Activated CD4-positive, alpha-beta memory T cell treated with anti-CD3 and anti-CD28 coated beads for 36 hours (primary cell): ENCODE measurements around the gene MLXIPL. TPM values are rescaled to one million over a fixed set of nuclear protein-coding genes. Genes with fewer than 3 reads are reported as not detected.

ENCODE experiments used
- CTCF ChIA-PET: fragments of 350-600 bp; sonication (Branson Sonifier 250); formaldehyde crosslinking; loops from one replicate; lab custom pipeline; 2021; ENCODE audit warnings: antibody characterized with exemption, inconsistent platforms; lab: Charles Lee
- POLR2A ChIA-PET: fragments of 350-600 bp; sonication (Branson Sonifier 250); formaldehyde crosslinking; loops from one replicate; lab custom pipeline; 2021; ENCODE audit warnings: antibody characterized with exemption; lab: Charles Lee
- DNase-seq: peaks from one replicate; pipeline ENCODE4 v3.0.0-alpha.2; 2020
- H3K27ac Mint-ChIP-seq: one replicate; pipeline ENCODE4 v1.8.0; 2021; ENCODE audit warnings: mixed read lengths
- H3K27me3 Mint-ChIP-seq: one replicate; pipeline ENCODE4 v1.8.0; 2021; ENCODE audit warnings: mixed read lengths
- H3K36me3 Mint-ChIP-seq: one replicate; pipeline ENCODE4 v1.8.0; 2021; ENCODE audit warnings: mixed read lengths
- H3K4me1 Mint-ChIP-seq: one replicate; pipeline ENCODE4 v1.8.0; 2021; ENCODE audit warnings: low read depth, mixed read lengths
- H3K4me3 Mint-ChIP-seq: one replicate; pipeline ENCODE4 v1.8.0; 2021; ENCODE audit warnings: mild to moderate bottlenecking, mixed read lengths
- H3K9me3 Mint-ChIP-seq: one replicate; pipeline ENCODE4 v1.8.0; 2021; ENCODE audit warnings: mixed read lengths
- intact Hi-C: fragments of 100-400 bp; cut with micrococcal nuclease; formaldehyde crosslinking; loops from one replicate; pipeline ENCODE4 v1.15.1; 2023
- total RNA-seq, 2 experiments: library from RNA; stranded (reverse); gene quantifications; one replicate each; pipeline ENCODE4 v1.2.3, GENCODE V29; 2021

Gene MLXIPL
- total RNA-seq, 2 experiments from 2014 or later: not detected

GRCh38 chr7:73605601-73606220 lies 18.6 kb downstream of the MLXIPL start:
- Mint-ChIP-seq H3K4me3 (no peak overlapping the region), H3K36me3 (no peaks in the 10 kb centered on the region), H3K4me1 (no peaks in the 10 kb centered on the region), H3K9me3 (no peaks in the 10 kb centered on the region), H3K27me3 (peaks cover 16% of the 10 kb centered on the region), H3K27ac (no peak overlapping the region)
- ChIA-PET CTCF (interaction anchor here (1.2 to 6.4 kb wide), 16 partner anchors 8 to 244 kb away, joined by 3 to 109 read pairs (median 8); partner anchors contain the start of gene VPS37D), POLR2A (no interaction called here)
- intact Hi-C loops: loop anchor here (5.0 kb wide), 1 partner anchor 247 kb away; no protein-coding TSS in a partner anchor
- no peak for DNase-seq

DNA sequence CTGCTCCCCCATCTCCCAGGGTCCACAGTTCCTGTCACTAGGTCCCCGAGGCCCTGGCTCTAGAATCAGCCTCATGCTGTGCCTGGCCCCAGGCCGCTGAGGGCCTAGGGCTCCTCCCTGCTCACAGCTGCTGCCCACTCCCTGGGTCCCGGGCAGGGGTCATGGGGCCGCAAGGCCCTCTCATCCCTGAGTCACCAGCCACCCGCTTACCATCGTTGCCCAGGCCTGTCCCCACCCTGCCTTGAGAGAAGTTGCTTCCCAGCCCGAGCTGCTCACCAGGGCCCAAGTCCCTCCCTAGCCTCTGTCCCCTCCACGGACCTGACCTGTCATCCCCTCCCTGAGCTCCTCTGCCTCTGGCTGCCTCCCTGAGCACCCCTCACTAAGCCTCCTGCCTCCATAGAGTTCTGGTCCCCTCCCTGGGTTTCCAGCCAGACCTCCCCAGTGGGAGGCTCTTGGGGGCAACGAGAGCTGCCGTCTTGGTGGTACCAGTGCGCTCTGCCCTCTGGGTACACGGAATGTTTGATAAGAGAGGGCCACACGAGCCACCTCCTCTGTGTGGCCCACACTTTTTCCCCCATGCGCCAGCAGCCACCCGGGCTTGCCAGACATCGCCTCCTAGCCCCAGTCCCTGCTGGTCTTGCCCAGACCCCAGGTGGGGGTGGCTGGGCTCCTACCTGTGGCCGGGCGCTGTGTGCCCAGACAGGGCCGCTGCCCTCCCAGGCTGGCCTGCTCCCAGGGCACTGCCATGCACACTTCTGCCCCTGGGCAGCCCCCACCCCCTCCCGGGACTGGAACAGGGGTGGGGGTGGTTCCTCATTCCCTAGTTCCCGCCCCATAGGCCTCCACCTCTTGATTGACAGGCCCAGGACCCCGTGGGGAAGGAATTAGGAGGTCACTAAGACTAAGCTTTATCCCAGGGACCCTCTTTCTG lies 21.3 kb downstream of the MLXIPL start:
- Mint-ChIP-seq H3K4me1 (no peaks in the 10 kb centered on the region), H3K27me3 (peaks cover 12% of the 10 kb centered on the region), H3K27ac (no peak overlapping the region), H3K9me3 (no peaks in the 10 kb centered on the region), H3K4me3 (no peak overlapping the region), H3K36me3 (no peaks in the 10 kb centered on the region)
- DNase-seq: no peak
- intact Hi-C loops: no loop called here
- ChIA-PET POLR2A (no interaction called here), CTCF (interaction anchor here (1.2 to 2.5 kb wide), 3 partner anchors 65 to 132 kb away, joined by 3 to 13 read pairs (median 8); partner anchors contain the start of gene VPS37D)

DNA sequence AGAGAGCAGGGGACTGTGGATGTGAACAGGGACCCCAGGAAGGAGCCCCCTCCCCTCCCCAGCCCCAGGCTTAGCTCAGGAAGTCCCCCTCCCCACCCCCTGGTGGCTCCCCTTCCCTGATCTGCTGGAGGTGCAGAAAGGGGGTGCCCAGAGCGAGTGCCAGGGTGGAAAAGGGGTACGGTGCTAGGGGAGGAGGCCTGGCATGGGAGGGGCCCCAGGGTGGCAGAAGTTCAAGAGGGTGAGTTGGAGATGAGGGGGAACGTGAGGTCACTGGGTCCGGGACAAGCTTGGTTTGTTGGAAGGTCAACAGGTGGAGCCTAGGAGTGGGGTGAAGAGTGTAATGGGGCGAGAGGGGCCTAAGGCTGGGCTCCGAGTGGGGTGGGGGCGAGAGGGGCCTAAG lies 24.4 kb downstream of the MLXIPL start:
- CTCF ChIA-PET: interaction anchor here (1.1 kb wide), 1 partner anchor 126 kb away, joined by 4 read pairs; no protein-coding TSS in a partner anchor
- Mint-ChIP-seq H3K4me1 (no peaks in the 10 kb centered on the region), H3K36me3 (no peaks in the 10 kb centered on the region), H3K27me3 (peaks cover 10% of the 10 kb centered on the region), H3K27ac (no peak overlapping the region), H3K4me3 (no peak overlapping the region), H3K9me3 (no peaks in the 10 kb centered on the region)
- intact Hi-C loops: no loop called here
- POLR2A ChIA-PET: no interaction called here
- no peak for DNase-seq

- ChIA-PET POLR2A (no interaction called here), CTCF (interaction anchor here (1.1 to 2.2 kb wide), 2 partner anchors 8 to 126 kb away, joined by 4 to 15 read pairs; no protein-coding TSS in a partner anchor)
- Mint-ChIP-seq H3K4me1 (no peaks in the 10 kb centered on the region), H3K4me3 (no peak overlapping the region), H3K27ac (no peak overlapping the region), H3K9me3 (no peaks in the 10 kb centered on the region), H3K36me3 (no peaks in the 10 kb centered on the region), H3K27me3 (peaks cover 10% of the 10 kb centered on the region)
- no peak for DNase-seq
- intact Hi-C loops: no loop called here
Measured at GRCh38 chr7:73599151-73599882, 25.0 kb downstream of the MLXIPL start.

DNA sequence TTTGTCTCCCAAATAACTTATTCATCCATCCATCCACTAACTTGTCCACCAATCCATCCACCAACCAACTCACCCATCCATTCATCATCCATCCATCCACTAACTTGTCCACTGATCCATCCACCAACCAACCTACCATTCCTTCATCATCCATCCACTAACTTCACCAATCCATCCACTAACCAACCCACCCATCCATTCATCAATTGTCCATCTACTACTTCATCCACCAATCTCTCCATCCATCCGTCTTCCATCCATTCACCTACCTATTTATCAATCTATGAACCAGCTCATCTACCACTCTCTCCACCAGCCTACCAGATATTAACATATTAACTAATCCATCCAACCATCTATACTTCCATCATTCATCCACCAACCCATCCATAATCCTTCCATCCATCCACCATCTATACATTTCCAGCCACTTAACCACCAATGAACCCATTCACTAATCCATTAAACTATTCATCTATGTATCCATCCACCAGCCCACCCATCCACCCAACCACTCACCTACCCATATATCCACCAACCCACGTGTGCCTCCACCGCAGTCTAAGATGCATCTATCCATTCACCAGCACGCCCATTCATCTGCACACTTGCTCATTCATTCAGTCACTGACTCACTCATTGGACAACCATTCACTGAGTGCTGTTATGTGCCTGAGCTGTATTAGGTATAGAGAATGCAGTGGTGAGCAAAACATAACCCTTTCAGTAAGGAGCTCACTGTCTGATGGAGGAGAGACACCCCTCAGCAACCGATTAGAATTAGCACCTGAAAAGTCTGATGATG lies 26.1 kb downstream of the MLXIPL start:
- intact Hi-C loops: no loop called here
- Mint-ChIP-seq H3K27me3 (peaks cover 11% of the 10 kb centered on the region), H3K4me1 (no peaks in the 10 kb centered on the region), H3K36me3 (no peaks in the 10 kb centered on the region), H3K9me3 (no peaks in the 10 kb centered on the region), H3K4me3 (no peak overlapping the region), H3K27ac (no peak overlapping the region)
- CTCF ChIA-PET: interaction anchor here (2.2 kb wide), 1 partner anchor 9 kb away, joined by 15 read pairs; no protein-coding TSS in a partner anchor
- DNase-seq: no peak
- POLR2A ChIA-PET: no interaction called here

DNA sequence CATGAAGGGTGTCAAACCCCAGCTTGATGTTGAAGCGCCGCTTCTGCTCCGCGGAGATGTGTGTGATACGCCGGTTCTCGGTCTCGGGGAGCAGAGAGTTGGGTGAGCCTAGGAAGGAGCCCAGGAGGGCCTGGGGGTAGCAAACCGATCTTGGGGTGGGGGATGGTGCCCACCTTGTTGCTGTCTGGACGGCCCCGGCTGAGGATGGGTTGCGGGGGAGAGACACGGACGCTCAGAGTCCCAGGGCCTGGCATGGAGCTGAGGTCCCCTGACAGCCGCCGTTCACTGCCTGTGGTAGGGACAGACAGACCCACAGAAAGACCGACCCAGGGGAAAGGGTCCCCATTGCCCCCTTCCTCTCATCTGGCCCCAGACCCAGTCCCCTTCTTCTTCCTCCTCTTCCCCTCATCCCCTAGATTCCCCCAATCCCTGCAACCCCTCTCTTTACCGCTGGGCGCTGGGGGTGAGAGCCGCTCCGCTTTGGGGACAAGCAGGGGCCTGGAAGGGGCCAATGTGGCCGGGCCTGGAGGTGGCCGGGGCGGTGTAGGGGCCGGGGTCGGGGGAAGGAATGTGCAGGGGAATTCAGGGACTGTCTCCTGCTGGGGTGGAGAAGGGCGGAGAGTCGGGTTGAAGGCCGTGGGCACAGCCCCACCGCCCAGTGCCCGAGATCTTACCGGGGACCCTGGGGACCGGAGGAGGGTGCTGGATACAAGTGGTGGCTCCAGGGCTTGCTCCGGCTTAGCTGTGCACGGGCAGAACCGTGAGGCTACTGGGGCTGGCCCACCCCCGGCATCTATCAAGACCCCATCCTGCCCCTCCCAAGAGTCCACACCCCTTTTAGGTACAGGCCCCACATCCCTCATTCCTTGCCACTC lies 27.9 kb downstream of the MLXIPL start:
- no peak for DNase-seq
- Mint-ChIP-seq H3K27ac (no peak overlapping the region), H3K27me3 (peaks cover 11% of the 10 kb centered on the region), H3K4me1 (no peaks in the 10 kb centered on the region), H3K36me3 (no peaks in the 10 kb centered on the region), H3K9me3 (no peaks in the 10 kb centered on the region), H3K4me3 (no peak overlapping the region)
- POLR2A ChIA-PET: no interaction called here
- CTCF ChIA-PET: interaction anchor here (1.2 to 1.7 kb wide), 2 partner anchors 9 to 11 kb away, joined by 3 to 6 read pairs; no protein-coding TSS in a partner anchor
- intact Hi-C loops: no loop called here

GRCh38 chr7:73595358-73595757 lies 29.0 kb downstream of the MLXIPL start:
- no peak overlapping the region for H3K4me3 Mint-ChIP-seq
- no peak overlapping the region for H3K27ac Mint-ChIP-seq
- DNase-seq: no peak
- POLR2A ChIA-PET: no interaction called here
- no peaks in the 10 kb centered on the region for H3K9me3 Mint-ChIP-seq
- no peaks in the 10 kb centered on the region for H3K36me3 Mint-ChIP-seq
- H3K27me3 Mint-ChIP-seq: peaks cover 11% of the 10 kb centered on the region
- CTCF ChIA-PET: interaction anchor here (1.2 to 1.7 kb wide), 2 partner anchors 10 to 12 kb away, joined by 3 to 6 read pairs; no protein-coding TSS in a partner anchor
- intact Hi-C loops: no loop called here
- no peaks in the 10 kb centered on the region for H3K4me1 Mint-ChIP-seq

- no peaks in the 10 kb centered on the region for H3K9me3 Mint-ChIP-seq
- H3K4me3 Mint-ChIP-seq: no peak overlapping the region
- peaks cover 11% of the 10 kb centered on the region for H3K27me3 Mint-ChIP-seq
- no peak overlapping the region for H3K27ac Mint-ChIP-seq
- DNase-seq: no peak
- POLR2A ChIA-PET: no interaction called here
- no peaks in the 10 kb centered on the region for H3K36me3 Mint-ChIP-seq
- intact Hi-C loops: no loop called here
- no peaks in the 10 kb centered on the region for H3K4me1 Mint-ChIP-seq
- CTCF ChIA-PET: interaction anchor here (0.9 to 1.1 kb wide), 2 partner anchors 13 to 14 kb away, joined by 3 to 4 read pairs; no protein-coding TSS in a partner anchor
Measured at GRCh38 chr7:73593207-73594045, 30.9 kb downstream of the MLXIPL start.

- no peak for DNase-seq
- Mint-ChIP-seq H3K27ac (no peak overlapping the region), H3K4me3 (no peak overlapping the region), H3K9me3 (no peaks in the 10 kb centered on the region), H3K27me3 (no peaks in the 10 kb centered on the region), H3K36me3 (no peaks in the 10 kb centered on the region), H3K4me1 (peaks cover 5% of the 10 kb centered on the region)
- ChIA-PET CTCF (interaction anchor here (0.8 to 2.3 kb wide), 4 partner anchors 20 to 147 kb away, joined by 3 to 6 read pairs (median 6); no protein-coding TSS in a partner anchor), POLR2A (interaction anchor here (0.9 kb wide), 1 partner anchor 64 kb away, joined by 3 read pairs; the partner anchor contains the start of gene BAZ1B)
- intact Hi-C loops: no loop called here
Measured at GRCh38 chr7:73586911-73587310, 37.4 kb downstream of the MLXIPL start.

DNA sequence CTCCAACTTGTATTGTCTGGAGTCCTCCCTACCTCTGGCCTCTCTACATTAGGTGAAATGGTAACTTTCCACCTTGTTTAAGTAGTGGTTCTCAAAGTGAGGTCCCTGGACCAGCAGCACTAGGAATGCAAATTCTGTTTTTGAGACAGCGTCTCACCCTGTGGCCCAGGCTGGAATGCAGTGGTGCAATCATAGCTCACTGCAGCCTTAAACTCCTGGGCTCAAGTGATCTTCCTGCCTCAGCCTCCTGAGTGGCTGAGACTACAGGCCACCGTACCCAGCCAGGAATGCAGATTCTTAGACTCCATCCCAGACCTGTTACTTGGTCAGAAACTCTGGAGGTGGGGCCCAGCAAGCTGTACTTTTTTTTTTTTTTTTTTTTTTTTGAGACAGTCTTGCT lies 39.1 kb downstream of the MLXIPL start:
- peaks cover 7% of the 10 kb centered on the region for H3K4me1 Mint-ChIP-seq
- intact Hi-C loops: no loop called here
- POLR2A ChIA-PET: no interaction called here
- no peak overlapping the region for H3K27ac Mint-ChIP-seq
- H3K9me3 Mint-ChIP-seq: no peaks in the 10 kb centered on the region
- no peaks in the 10 kb centered on the region for H3K27me3 Mint-ChIP-seq
- no peak for DNase-seq
- no peaks in the 10 kb centered on the region for H3K36me3 Mint-ChIP-seq
- CTCF ChIA-PET: interaction anchor here (1.7 kb wide), 1 partner anchor 21 kb away, joined by 6 read pairs; no protein-coding TSS in a partner anchor
- no peak overlapping the region for H3K4me3 Mint-ChIP-seq
